AG04450 (cell line): Measurements from ENCODE around the gene HSPB9. TPM values are rescaled to one million over a fixed set of nuclear protein-coding genes. Genes with fewer than 3 reads are reported as not detected.

Experiments used
- CTCF ChIA-PET: fragments of 300-600, 350-600 bp; formaldehyde crosslinking; extraction: SDS; loops from one replicate; lab custom pipeline; 2022; ENCODE audit warnings: antibody characterized with exemption, inconsistent platforms; lab: Charles Lee
- POLR2A ChIA-PET: fragments of 350-600 bp; formaldehyde crosslinking; extraction: SDS; loops from one replicate; lab custom pipeline; 2021; ENCODE audit warnings: antibody characterized with exemption, inconsistent platforms; lab: Yijun Ruan, JAX
- DNase-seq: peaks from one replicate; pipeline ENCODE4 v3.0.0-alpha.2; 2011; ENCODE audit warnings: low read depth, low spot score
- H3K27ac ChIP-seq: one replicate; pipeline ENCODE4 v1.5.1; 2012; ENCODE audit warnings: low read depth, low read length, control low read depth
- H3K27me3 ChIP-seq: one replicate; pipeline ENCODE4 v1.6.0; 2012; ENCODE audit warnings: low read length; ENCODE audit not compliant: control insufficient read depth, insufficient read depth
- H3K4me3 ChIP-seq: 2 replicates; pipeline ENCODE4 v1.5.1; 2011; ENCODE audit warnings: mild to moderate bottlenecking, low read depth, low read length, control low read depth
- H3K9me3 ChIP-seq: 2 replicates; pipeline ENCODE4 v1.5.1; 2012; ENCODE audit warnings: low read length; ENCODE audit not compliant: control insufficient read depth, insufficient read depth
- CTCF ChIP-seq: IDR thresholded peaks from 2 replicates; pipeline ENCODE4 v1.5.1; 2011; ENCODE audit warnings: low read depth, low read length, control low read depth, inconsistent platforms
- polyA plus RNA-seq: library from polyadenylated mRNA; depleted of rRNA; stranded (reverse); fragments of >200 nt; gene quantifications from 2 replicates; pipeline ENCODE4 v1.2.3, GENCODE V29; 2011; rRNA removed

HSPB9 gene
- polyA plus RNA-seq, 1 experiment, result not detected

- TF ChIP-seq CTCF, result no peak
These were observed 49.2 kb downstream of the HSPB9 start for GRCh38 chr17:42171831-42172230.

More at GRCh38 chr17:42171831-42172230, 49.2 kb downstream of the HSPB9 start:
- no peak for DNase-seq
- CTCF ChIA-PET, result interaction anchor here (0.6 kb wide), 1 partner anchor 71 kb away, joined by 3 read pairs; no protein-coding TSS in a partner anchor
- H3K9me3 ChIP-seq, result no peaks in the 10 kb centered on the region; the same call in 1 of the 2 replicates
- H3K27ac ChIP-seq, result no peak overlapping the region
- no peak overlapping the region for H3K4me3 ChIP-seq
- POLR2A ChIA-PET, result interaction anchor here (0.6 kb wide), 1 partner anchor 568 kb away, joined by 3 read pairs; no protein-coding TSS in a partner anchor
- H3K27me3 ChIP-seq, result peaks cover 28% of the 10 kb centered on the region

Other genes with a start within 250 kb of the HSPB9 start
- 161 and 163 TPM in 2 replicates for gene ACLY, start 203.9 kb upstream of the HSPB9 start, polyA plus RNA-seq
- 0.47 and 0.56 TPM in 2 replicates for gene ODAD4, start 192.2 kb upstream of the HSPB9 start, polyA plus RNA-seq
- 53.0 and 85.7 TPM in 2 replicates for gene CNP, start 156.0 kb upstream of the HSPB9 start, polyA plus RNA-seq
- gene DNAJC7, start 105.4 kb upstream of the HSPB9 start, polyA plus RNA-seq, result 62.0 and 66.4 TPM in 2 replicates
- gene NKIRAS2, start 102.7 kb upstream of the HSPB9 start, polyA plus RNA-seq, result 46.5 and 51.3 TPM in 2 replicates
- gene C17orf113, start 72.2 kb upstream of the HSPB9 start, polyA plus RNA-seq, result 0.07 and 0.09 TPM in 2 replicates
- not detected in 2 replicates for gene ZNF385C, start 24.3 kb upstream of the HSPB9 start, polyA plus RNA-seq
- 2.0 and 2.9 TPM in 2 replicates for gene DHX58, start 10.1 kb upstream of the HSPB9 start, polyA plus RNA-seq
- 13.6 and 15.5 TPM in 2 replicates for gene KAT2A, start 1.4 kb upstream of the HSPB9 start, polyA plus RNA-seq
- 134 and 163 TPM in 2 replicates for gene RAB5C, start 32.2 kb downstream of the HSPB9 start, polyA plus RNA-seq
- 0.01 and 0.02 TPM in 2 replicates for gene KCNH4, start 58.3 kb downstream of the HSPB9 start, polyA plus RNA-seq
- gene HCRT, start 62.6 kb downstream of the HSPB9 start, polyA plus RNA-seq, result not detected in 2 replicates
- gene GHDC, start 71.7 kb downstream of the HSPB9 start, polyA plus RNA-seq, result 5.1 and 7.0 TPM in 2 replicates
- 31.5 and 34.0 TPM in 2 replicates for gene STAT5B, start 153.6 kb downstream of the HSPB9 start, polyA plus RNA-seq
- 3.9 and 5.3 TPM in 2 replicates for gene STAT5A, start 165.7 kb downstream of the HSPB9 start, polyA plus RNA-seq